Lower leg skin (tissue), 4 donors: ENCODE data around the gene AKAP12. TPM values are rescaled to one million over a fixed set of nuclear protein-coding genes. Genes with fewer than 3 reads are reported as not detected.
A peak's percentile ranks its signal among the peaks of the same experiment; 100 is the strongest.

Experiments
- DNase-seq, 2 donors: peaks; one replicate each; pipeline ENCODE4 v3.0.0-alpha.2; 2019; ENCODE audit warnings: low spot score in 2 of 2
- H3K4me3 ChIP-seq: fragments of 200-600 bp; sonication (generic); 2 replicates; pipeline ENCODE4 v1.5.1; 2017; ENCODE audit warnings: mild to moderate bottlenecking, low read depth; ENCODE audit not compliant: poor library complexity, severe bottlenecking
- POLR2A ChIP-seq, 2 donors: fragments of 450-650 bp; IDR thresholded peaks; one replicate each; pipeline ENCODE4 v1.6.1; 2016 to 2017; ENCODE audit warnings: antibody characterized with exemption in 2 of 2, mild to moderate bottlenecking in 1 of 2, moderate library complexity in 1 of 2
- WGBS, 2 donors: methylation state at CpG; one replicate each; pipeline ENCODE4 v1.1.5; 2018; 5-methylcytosine and 5-hydroxymethylcytosine counted together
- intact Hi-C: fragments of 100-400 bp; cut with DNase I; formaldehyde crosslinking; loops from one replicate; pipeline ENCODE4 v1.15.0; 2023; ENCODE audit warnings: low total_unique reads
- total RNA-seq, 4 donors: library from RNA; depleted of rRNA; stranded (reverse); fragments of >200 nt; gene quantifications; one replicate each; pipeline ENCODE4 v1.1.0, GENCODE V29; 2016
- TF ChIP-seq, protein P1 (sequence below), 3 donors: fragments of 450-650 bp; IDR thresholded peaks; one replicate each; pipeline ENCODE4 v1.5.1; 2016; ENCODE audit warnings: antibody characterized with exemption in 3 of 3, mild to moderate bottlenecking in 3 of 3, moderate library complexity in 2 of 3

AKAP12 gene
- total RNA-seq, 4 donors from 2014 or later = 14.7 to 29.9 (median 16.0) TPM

GRCh38 chr6:151326116-151326825, 86.5 kb downstream of the AKAP12 start:
- TF ChIP-seq, protein P1, sequence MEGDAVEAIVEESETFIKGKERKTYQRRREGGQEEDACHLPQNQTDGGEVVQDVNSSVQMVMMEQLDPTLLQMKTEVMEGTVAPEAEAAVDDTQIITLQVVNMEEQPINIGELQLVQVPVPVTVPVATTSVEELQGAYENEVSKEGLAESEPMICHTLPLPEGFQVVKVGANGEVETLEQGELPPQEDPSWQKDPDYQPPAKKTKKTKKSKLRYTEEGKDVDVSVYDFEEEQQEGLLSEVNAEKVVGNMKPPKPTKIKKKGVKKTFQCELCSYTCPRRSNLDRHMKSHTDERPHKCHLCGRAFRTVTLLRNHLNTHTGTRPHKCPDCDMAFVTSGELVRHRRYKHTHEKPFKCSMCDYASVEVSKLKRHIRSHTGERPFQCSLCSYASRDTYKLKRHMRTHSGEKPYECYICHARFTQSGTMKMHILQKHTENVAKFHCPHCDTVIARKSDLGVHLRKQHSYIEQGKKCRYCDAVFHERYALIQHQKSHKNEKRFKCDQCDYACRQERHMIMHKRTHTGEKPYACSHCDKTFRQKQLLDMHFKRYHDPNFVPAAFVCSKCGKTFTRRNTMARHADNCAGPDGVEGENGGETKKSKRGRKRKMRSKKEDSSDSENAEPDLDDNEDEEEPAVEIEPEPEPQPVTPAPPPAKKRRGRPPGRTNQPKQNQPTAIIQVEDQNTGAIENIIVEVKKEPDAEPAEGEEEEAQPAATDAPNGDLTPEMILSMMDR (IDR thresholded peaks at IDR 0.05) = no peak
- TF ChIP-seq POLR2A (IDR thresholded peaks at IDR 0.05) = no peak
- peak overlapping the region; percentile 8 for H3K4me3 ChIP-seq
- WGBS, 2 donors = 56 to 62% methylated on average over 8 of the region's 8 CpGs
- intact Hi-C loops = loop anchor here (5.0 kb wide), 2 partner anchors 314 to 429 kb away; no protein-coding TSS in a partner anchor
- DNase-seq = no peak

GRCh38 chr6:151327101-151327500, 87.3 kb downstream of the AKAP12 start:
- intact Hi-C loops = loop anchor here (5.0 kb wide), 2 partner anchors 315 to 430 kb away; no protein-coding TSS in a partner anchor
- 79 to 86% methylated on average over 4 of the region's 4 CpGs for WGBS, 2 donors
- H3K4me3 ChIP-seq = no peak overlapping the region
- TF ChIP-seq, protein P1 (IDR thresholded peaks at IDR 0.05) = no peak
- TF ChIP-seq POLR2A (IDR thresholded peaks at IDR 0.05) = no peak
- no peak for DNase-seq

GRCh38 chr6:151330130-151330696, 90.4 kb downstream of the AKAP12 start:
- no peak for TF ChIP-seq POLR2A (IDR thresholded peaks at IDR 0.05)
- TF ChIP-seq, protein P1 (IDR thresholded peaks at IDR 0.05) = no peak
- whole genome bisulfite sequencing, 2 donors = 62 to 70% methylated on average over 6 of the region's 6 CpGs
- H3K4me3 ChIP-seq = no peak overlapping the region
- intact Hi-C loops = no loop called here
- peak in 1 of 2 donors; percentile 59 for DNase-seq

- DNase-seq = no peak
- TF ChIP-seq, protein P1 (IDR thresholded peaks at IDR 0.05) = no peak
- no peak for TF ChIP-seq POLR2A (IDR thresholded peaks at IDR 0.05)
- intact Hi-C loops = no loop called here
- H3K4me3 ChIP-seq = no peak overlapping the region
Observed at GRCh38 chr6:151335930-151336329, 96.2 kb downstream of the AKAP12 start.

- TF ChIP-seq, protein P1 (IDR thresholded peaks at IDR 0.05) = no peak
- no peak for TF ChIP-seq POLR2A (IDR thresholded peaks at IDR 0.05)
- WGBS, 2 donors = 87 to 92% methylated on average over 11 of the region's 11 CpGs
- intact Hi-C loops = no loop called here
- H3K4me3 ChIP-seq = no peak overlapping the region
- no peak for DNase-seq
Observed at GRCh38 chr6:151338651-151339200, 99.0 kb downstream of the AKAP12 start.
